GM18519 (cell line): ENCODE results near the gene MRPL51.
"Not testable (repeated sequence)": the region's sequence is repeated elsewhere in the genome, so short reads cannot be mapped to it uniquely, and the experiment has no call there.

ENCODE experiments used
- ATAC-seq: cut with Tn5 transposase; IDR thresholded peaks from one replicate; pipeline ENCODE4 v1.9.1; 2021; ENCODE audit warnings: mild to moderate bottlenecking, moderate library complexity; ENCODE audit not compliant: unreplicated experiment, low FRiP score

The MRPL51 gene

GRCh38 chr12:6532051-6532926 is 39.2 kb upstream of the MRPL51 start:
- no peak for ATAC-seq

- ATAC-seq, result no peak
Measured at GRCh38 chr12:6530576-6531260, 37.7 kb upstream of the MRPL51 start.

DNA sequence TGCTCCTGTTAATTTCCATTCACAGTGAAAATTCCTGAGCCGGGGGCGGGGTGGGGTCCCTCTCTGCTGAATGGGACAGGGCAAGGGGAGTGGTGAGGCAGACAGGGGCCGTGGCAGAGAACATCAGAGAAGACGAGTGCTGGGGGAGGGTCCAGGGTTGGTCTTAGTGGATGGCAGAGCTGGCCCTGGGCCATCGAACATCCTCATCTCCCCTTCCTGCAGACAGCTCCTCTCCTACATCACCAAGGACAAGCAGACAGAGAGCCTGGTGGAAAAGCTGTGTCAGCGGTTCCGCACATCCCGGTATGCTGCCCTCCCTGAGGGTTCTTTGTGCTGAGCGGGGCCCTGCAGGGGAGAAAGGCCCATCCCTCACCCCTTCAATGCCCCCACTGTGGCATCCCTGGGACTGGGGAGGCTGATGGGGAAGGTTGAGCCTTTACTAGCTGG is 36.3 kb upstream of the MRPL51 start:
- no peak for ATAC-seq

GRCh38 chr12:6528539-6529235 is 35.6 kb upstream of the MRPL51 start:
- no peak for ATAC-seq

GRCh38 chr12:6527711-6528110 is 34.6 kb upstream of the MRPL51 start:
- no peak for ATAC-seq

DNA sequence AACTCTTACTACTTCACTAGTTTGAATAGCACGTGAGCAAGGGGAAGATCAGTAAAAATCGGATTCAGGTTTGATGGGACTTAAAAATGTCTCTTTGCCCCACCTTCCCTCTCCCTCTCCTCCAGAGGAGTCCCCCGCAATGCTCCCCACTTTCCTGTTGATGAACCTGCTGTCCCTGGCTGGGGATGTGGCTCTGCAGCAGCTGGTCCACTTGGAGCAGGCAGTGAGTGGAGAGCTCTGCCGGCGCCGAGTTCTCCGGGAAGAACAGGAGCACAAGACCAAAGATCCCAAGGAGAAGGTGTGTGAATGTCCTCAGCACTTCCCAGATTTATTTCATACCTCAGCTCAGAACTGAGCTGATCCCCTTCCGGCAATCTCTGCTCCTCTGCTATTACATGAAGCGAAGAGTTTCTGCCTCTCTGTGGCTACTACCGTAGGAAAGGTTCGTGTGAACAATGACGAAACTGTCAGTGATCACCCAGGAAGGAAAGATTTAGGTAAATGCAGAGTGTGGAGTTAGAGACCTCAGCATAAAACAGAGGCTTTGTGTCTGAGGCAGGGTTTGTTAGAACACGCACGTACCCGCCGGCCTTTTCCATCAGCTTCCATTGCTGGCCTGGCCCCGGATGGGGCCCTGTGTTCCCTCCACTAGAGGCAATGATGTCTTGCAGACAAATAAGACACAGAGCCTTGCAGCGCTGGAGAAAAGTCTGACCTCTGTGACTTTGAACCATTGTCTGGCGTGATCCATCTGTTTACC is 33.9 kb upstream of the MRPL51 start:
- no peak for ATAC-seq

- no peak for ATAC-seq
Measured at GRCh38 chr12:6526201-6526600, 33.1 kb upstream of the MRPL51 start.

GRCh38 chr12:6524648-6525047 is 31.6 kb upstream of the MRPL51 start:
- ATAC-seq, result no peak

DNA sequence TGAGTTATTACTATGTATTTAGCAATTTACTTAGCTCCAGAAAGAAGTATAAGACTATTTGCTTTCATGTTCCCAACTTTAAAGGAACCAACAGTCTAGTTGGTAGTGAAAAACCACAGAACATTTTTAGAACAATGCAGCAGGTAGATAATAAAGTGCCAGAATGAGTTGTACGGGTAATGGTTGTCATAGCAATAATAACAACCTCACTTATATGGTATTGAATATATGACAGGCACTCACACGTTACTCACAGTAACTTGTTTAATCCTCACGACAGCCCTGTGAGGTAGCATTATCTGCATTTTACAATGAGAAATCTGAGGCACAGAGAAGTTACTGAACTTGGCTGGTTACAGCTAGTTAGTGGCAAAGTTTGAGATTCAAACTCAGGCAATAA is 30.6 kb upstream of the MRPL51 start:
- ATAC-seq, result no peak

DNA sequence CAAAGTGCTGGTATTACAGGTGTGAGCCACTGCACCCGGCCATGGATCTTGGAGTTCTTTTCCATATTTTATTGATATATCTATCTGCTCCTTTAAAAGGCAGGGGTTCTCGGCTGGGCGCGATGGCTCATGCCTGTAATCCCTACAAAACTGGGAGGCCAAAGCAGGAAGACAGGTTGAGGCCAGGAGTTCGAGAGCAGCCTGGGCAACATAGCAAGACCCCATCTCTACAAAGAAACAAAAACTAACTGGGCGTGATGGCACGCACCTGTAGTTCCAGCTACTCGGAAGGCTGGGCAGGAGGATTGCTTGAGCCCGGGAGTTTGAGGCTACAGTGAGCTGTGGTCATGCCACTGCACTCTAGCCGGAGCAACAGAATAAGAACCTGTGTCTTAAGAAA is 29.1 kb upstream of the MRPL51 start:
- no peak for ATAC-seq

DNA sequence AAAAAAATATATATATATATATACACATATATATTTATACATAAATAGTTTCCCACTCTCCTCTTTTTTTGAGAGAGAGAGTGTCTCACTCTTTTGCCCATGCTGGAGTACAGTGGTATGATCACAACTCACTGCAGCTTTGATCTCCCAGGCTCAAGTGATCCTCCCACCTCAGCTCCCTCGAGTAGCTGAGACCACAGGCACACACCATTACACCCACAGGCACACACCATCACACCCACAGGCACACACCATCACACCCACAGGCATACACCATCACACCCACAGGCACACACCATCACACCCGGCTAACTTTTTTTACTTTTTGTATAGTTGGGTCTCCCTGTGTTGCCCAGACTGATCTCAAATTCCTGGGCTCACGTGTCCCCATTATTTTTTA is 27.1 kb upstream of the MRPL51 start:
- no peak for ATAC-seq

GRCh38 chr12:6508087-6508486 is 15.0 kb upstream of the MRPL51 start:
- ATAC-seq, result no peak

GRCh38 chr12:6507102-6507998 is 14.3 kb upstream of the MRPL51 start:
- no peak for ATAC-seq

DNA sequence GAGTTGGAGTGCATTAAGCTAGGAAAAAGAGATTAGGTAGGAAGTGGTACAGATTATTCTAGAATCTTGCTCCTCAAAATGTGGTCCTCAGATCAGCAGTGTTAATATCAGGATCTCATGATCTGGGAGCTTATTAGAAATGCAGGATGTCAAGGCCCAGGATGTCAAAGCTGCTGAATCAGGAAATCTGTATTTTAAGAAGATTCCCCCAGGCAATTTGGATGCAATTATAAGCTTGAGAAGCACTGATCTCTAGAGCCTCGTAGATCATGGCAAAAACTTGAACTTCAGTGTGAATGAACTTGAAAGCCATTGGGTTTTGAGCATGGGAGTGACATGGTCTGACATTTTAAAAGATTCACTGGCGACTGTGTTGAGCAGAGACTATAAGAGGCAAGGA is 7.4 kb upstream of the MRPL51 start:
- ATAC-seq, result no peak

GRCh38 chr12:6497291-6497690 is 4.2 kb upstream of the MRPL51 start:
- not testable (repeated sequence) for ATAC-seq

- no peak for ATAC-seq
Measured at GRCh38 chr12:6494968-6495367, 1.9 kb upstream of the MRPL51 start.

DNA sequence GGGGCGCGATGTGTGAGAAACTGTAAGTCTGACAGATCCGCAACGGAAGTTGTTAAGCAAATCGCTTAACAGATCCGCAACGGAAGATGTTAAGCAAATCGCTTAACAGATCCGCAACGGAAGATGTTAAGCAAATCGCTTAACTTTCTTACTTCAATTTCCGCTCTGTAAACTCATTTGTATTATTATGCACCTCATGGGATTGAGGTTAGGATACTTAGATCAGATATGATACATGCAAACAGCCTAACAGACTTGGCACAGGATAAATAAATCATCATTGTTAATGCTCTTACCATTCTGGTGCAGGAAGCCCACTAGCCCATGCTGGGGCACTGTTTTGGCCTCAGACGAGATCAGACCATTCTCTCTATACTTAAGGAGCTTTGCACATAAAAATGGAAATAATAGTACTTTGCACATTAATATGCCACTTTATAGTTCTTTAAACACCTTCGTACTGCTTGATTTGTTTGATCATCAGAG is 1.2 kb upstream of the MRPL51 start:
- peak; percentile 19 for ATAC-seq

GRCh38 chr12:6493497-6494257 is 615 bp upstream of the MRPL51 start, which contains the start of gene NCAPD2:
Gene NCAPD2, plus strand, starts transcription at chr12:6494102. Its CDS starts 997 bp downstream, at chr12:6495099.
- peak; percentile 74 for ATAC-seq
